B cell (primary cell): ENCODE measurements around the gene ZNF780A. TPM values are rescaled to one million over a fixed set of nuclear protein-coding genes. Genes with fewer than 3 reads are reported as not detected.
A peak's percentile ranks its signal among the peaks of the same experiment; 100 is the strongest.

Experiments
- ATAC-seq: fragments of 200-7000 bp; cut with Tn5 transposase; one replicate; pipeline ENCODE4 v1.10.0; 2021; ENCODE audit warnings: low read depth, mild to moderate bottlenecking, moderate number of reproducible peaks, moderate library complexity
- CTCF ChIA-PET: fragments of 350-600 bp; sonication (Branson Sonifier 250); formaldehyde crosslinking; loops from one replicate; lab custom pipeline; 2021; ENCODE audit warnings: antibody characterized with exemption, inconsistent platforms; lab: Charles Lee
- POLR2A ChIA-PET: fragments of 350-600 bp; sonication (Branson Sonifier 250); formaldehyde crosslinking; loops from one replicate; lab custom pipeline; 2021; ENCODE audit warnings: antibody characterized with exemption; lab: Charles Lee
- DNase-seq: peaks from one replicate; pipeline ENCODE4 v3.0.0; 2013
- H2AFZ ChIP-seq: 2 replicates; pipeline ENCODE4 v1.6.1; 2012; ENCODE audit warnings: mild to moderate bottlenecking, low read depth, low read length; ENCODE audit not compliant: insufficient read depth, poor library complexity, severe bottlenecking
- H3K27ac ChIP-seq, 2 donors: 1 replicate in 1 of 2; 2 replicates in 1 of 2; pipeline ENCODE4 v1.5.1; 2012 to 2013; ENCODE audit warnings: low read length in 2 of 2, mild to moderate bottlenecking in 2 of 2, moderate library complexity in 1 of 2
- H3K27me3 ChIP-seq, 4 experiments: fragments of 200-600 bp in 1 of 4; sonication (generic) in 1 of 4; replicated peaks in 1 of 4; 1 replicate in 2 of 4; 2 replicates in 2 of 4; pipeline versions ENCODE4 v1.6.1 to v1.7.0; 2013 to 2016; ENCODE audit warnings: low read length in 3 of 4, mild to moderate bottlenecking in 2 of 4, mixed read lengths in 1 of 4, moderate library complexity in 1 of 4; ENCODE audit not compliant: insufficient read depth in 4 of 4, control insufficient read depth in 3 of 4; ENCODE audit errors: control extremely low read depth in 1 of 4
- H3K36me3 ChIP-seq, 2 experiments: replicated peaks in 1 of 2; 1 replicate in 1 of 2; 2 replicates in 1 of 2; pipeline versions ENCODE4 v1.6.1 to v1.7.1; 2013; ENCODE audit warnings: low read length in 1 of 2; ENCODE audit not compliant: insufficient read depth in 2 of 2, control insufficient read depth in 1 of 2; ENCODE audit errors: control extremely low read depth in 1 of 2, extremely low read depth in 1 of 2
- H3K4me1 ChIP-seq, 2 donors: fragments of 200-600 bp in 1 of 2; sonication (generic) in 1 of 2; 1 replicate in 1 of 2; 2 replicates in 1 of 2; pipeline versions ENCODE4 v1.5.1 to v1.6.1; 2013 to 2017; ENCODE audit warnings: low read length in 2 of 2; ENCODE audit not compliant: control insufficient read depth in 2 of 2, insufficient read depth in 2 of 2
- H3K4me2 ChIP-seq: replicated peaks from 2 replicates; pipeline ENCODE3; 2012; ENCODE audit warnings: mild to moderate bottlenecking, low read depth, low read length; ENCODE audit not compliant: poor library complexity, severe bottlenecking
- H3K4me3 ChIP-seq, 5 experiments: fragments of 200-600 bp in 1 of 5; sonication (generic) in 1 of 5; 1 replicate in 3 of 5; 2 replicates in 2 of 5; pipeline versions ENCODE4 v1.5.1 to v1.7.0; 2011 to 2016; ENCODE audit warnings: low read length in 4 of 5, mild to moderate bottlenecking in 4 of 5, low read depth in 2 of 5, control low read depth in 1 of 5, moderate library complexity in 1 of 5; ENCODE audit not compliant: insufficient read depth in 1 of 5; ENCODE audit errors: control extremely low read depth in 1 of 5, extremely low read depth in 1 of 5
- H3K79me2 ChIP-seq: fragments of 200-600 bp; sonication (generic); one replicate; pipeline ENCODE4 v1.6.0; 2016; ENCODE audit warnings: low read length; ENCODE audit not compliant: control insufficient read depth, insufficient read depth
- H3K9ac ChIP-seq: fragments of 200-600 bp; sonication (generic); 2 replicates; pipeline ENCODE4 v1.6.1; 2017; ENCODE audit warnings: mild to moderate bottlenecking, low read length, moderate library complexity
- H3K9me3 ChIP-seq, 3 donors: one replicate each; pipeline versions ENCODE4 v1.6.1 to v1.7.1; 2013; ENCODE audit warnings: low read length in 2 of 3; ENCODE audit not compliant: control insufficient read depth in 2 of 3, insufficient read depth in 1 of 3; ENCODE audit errors: control extremely low read depth in 1 of 3
- H4K20me1 ChIP-seq: 2 replicates; pipeline ENCODE4 v1.6.0; 2012; ENCODE audit warnings: mild to moderate bottlenecking, low read length; ENCODE audit not compliant: insufficient read depth, control insufficient read depth, poor library complexity, severe bottlenecking
- H3K27ac Mint-ChIP-seq: one replicate; pipeline ENCODE4 v1.8.0; 2021; ENCODE audit warnings: mixed read lengths
- H3K27me3 Mint-ChIP-seq: one replicate; pipeline ENCODE4 v1.8.0; 2021; ENCODE audit warnings: mixed read lengths
- H3K4me1 Mint-ChIP-seq: one replicate; pipeline ENCODE4 v1.8.0; 2021; ENCODE audit warnings: mixed read lengths
- H3K4me3 Mint-ChIP-seq: one replicate; pipeline ENCODE4 v1.8.0; 2021; ENCODE audit warnings: mixed read lengths
- H3K9me3 Mint-ChIP-seq: one replicate; pipeline ENCODE4 v1.8.0; 2022; ENCODE audit warnings: mixed read lengths; ENCODE audit not compliant: insufficient read depth
- CTCF ChIP-seq: fragments of 200-600 bp; IDR thresholded peaks from one replicate; pipeline ENCODE4 v1.8.0; 2022; ENCODE audit warnings: antibody characterized with exemption, mild to moderate bottlenecking
- EZH2 ChIP-seq: IDR thresholded peaks from 2 replicates; pipeline ENCODE4 v1.6.1; 2012; ENCODE audit warnings: borderline replicate concordance, low read depth, mild to moderate bottlenecking, moderate library complexity, low read length; ENCODE audit not compliant: insufficient read depth, poor library complexity, severe bottlenecking
- WGBS: methylation state at CpG from one replicate; pipeline ENCODE4 v1.1.5; 2013; ENCODE audit warnings: missing lambda C conversion rate; ENCODE audit not compliant: insufficient coverage; 5-methylcytosine and 5-hydroxymethylcytosine counted together
- intact Hi-C: fragments of 100-400 bp; cut with micrococcal nuclease; formaldehyde crosslinking; loops from one replicate; pipeline ENCODE4 v1.10.0; 2022
- polyA plus RNA-seq: library from polyadenylated mRNA; depleted of rRNA; stranded (reverse); fragments of >200 nt; gene quantifications from 2 replicates; pipeline ENCODE4 v1.2.3, GENCODE V29; 2012
- total RNA-seq, 2 donors: library from RNA; stranded (reverse); fragments of 120-200 nt in 1 of 2; gene quantifications; 1 replicate in 1 of 2; 2 replicates in 1 of 2; pipeline versions ENCODE4 v1.2.3 to v1.2.4, GENCODE V29; 2013 to 2022

ZNF780A gene
- total and polyA plus RNA-seq, 2 donors (not counting 1 experiment from before 2014, with no cell fraction given), result 9.2 to 32.8 TPM

- peaks cover 26% of the 10 kb centered on the region for H3K79me2 ChIP-seq
- H3K27me3 Mint-ChIP-seq, result peaks cover 25% of the 10 kb centered on the region
These were observed 724 bp upstream of the ZNF780A start for GRCh38 chr19:40091205-40092129.

More at GRCh38 chr19:40091205-40092129, 724 bp upstream of the ZNF780A start:
- H3K4me3 ChIP-seq, result peak overlapping the region; percentile 85 to 94 (median 88)
- peaks cover 3 to 4% of the 10 kb centered on the region in 2 experiments for H3K36me3 ChIP-seq
- no CpG with 5 or more reads among the region's 10 CpGs for WGBS
- peak overlapping the region; percentile 79 to 86 for H3K27ac ChIP-seq
- peaks cover 12 to 16% of the 10 kb centered on the region in 2 donors for H3K4me1 ChIP-seq
- ATAC-seq, result no peak
- Mint-ChIP-seq H3K4me3 (peak overlapping the region; percentile 99), H3K9me3 (peaks cover 5% of the 10 kb centered on the region), H3K27ac (peak overlapping the region; percentile 99), H3K4me1 (peaks cover 37% of the 10 kb centered on the region)
- POLR2A ChIA-PET, result no interaction called here
- TF ChIP-seq CTCF (no peak), EZH2 (no peak)
- H3K9ac ChIP-seq, result peak overlapping the region; percentile 80
- intact Hi-C loops, result loop anchor here (2.0 to 5.0 kb wide), 2 partner anchors 35 to 94 kb away; partner anchors contain the start of genes ZNF546 and ZNF780B
- no peak for DNase-seq
- H3K9me3 ChIP-seq, result peaks cover 0 to 7% (median 0%) of the 10 kb centered on the region in 3 donors
- H3K27me3 ChIP-seq, result peaks cover 0 to 12% (median 5%) of the 10 kb centered on the region in 4 experiments
- no peaks in the 10 kb centered on the region for H4K20me1 ChIP-seq
- CTCF ChIA-PET, result interaction anchor here (1.0 to 2.2 kb wide), 7 partner anchors 12 to 300 kb away, joined by 3 to 5 read pairs (median 4); partner anchors contain the start of genes DYRK1B, ZNF546 and ZNF780B
- H2AFZ ChIP-seq, result peak overlapping the region; percentile 95
- peak overlapping the region; percentile 76 for H3K4me2 ChIP-seq
